HG03097 (cell line): ENCODE results near the gene BRD4.
"Not testable (repeated sequence)": the region's sequence is repeated elsewhere in the genome, so short reads cannot be mapped to it uniquely, and the experiment has no call there.

ENCODE experiments used
- ATAC-seq: cut with Tn5 transposase; IDR thresholded peaks from one replicate; pipeline ENCODE4 v1.9.1; 2021; ENCODE audit not compliant: unreplicated experiment, low FRiP score

BRD4 gene

DNA sequence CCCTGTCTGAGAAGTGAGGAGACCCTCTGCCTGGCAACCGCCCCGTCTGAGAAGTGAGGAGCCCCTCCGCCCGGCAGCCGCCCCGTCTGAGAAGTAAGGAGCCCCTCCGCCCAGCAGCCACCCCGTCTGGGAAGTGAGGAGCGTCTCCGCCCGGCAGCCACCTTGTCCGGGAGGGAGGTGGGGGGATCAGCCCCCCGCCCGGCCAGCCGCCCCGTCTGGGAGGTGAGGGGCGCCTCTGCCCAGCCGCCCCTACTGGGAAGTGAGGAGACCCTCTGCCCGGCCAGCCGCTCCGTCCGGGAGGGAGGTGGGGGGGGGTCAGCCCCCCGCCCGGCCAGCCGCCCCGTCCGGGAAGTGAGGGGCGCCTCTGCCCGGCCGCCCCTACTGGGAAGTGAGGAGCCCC lies 30.7 kb upstream of the BRD4 start:
- not testable (repeated sequence) for ATAC-seq

- not testable (repeated sequence) for ATAC-seq
Observed at GRCh38 chr19:15360015-15360414, 27.7 kb upstream of the BRD4 start.

- ATAC-seq, result no peak
Observed at GRCh38 chr19:15358918-15359317, 26.6 kb upstream of the BRD4 start.

- no peak for ATAC-seq
Observed at GRCh38 chr19:15357906-15358305, 25.6 kb upstream of the BRD4 start.

DNA sequence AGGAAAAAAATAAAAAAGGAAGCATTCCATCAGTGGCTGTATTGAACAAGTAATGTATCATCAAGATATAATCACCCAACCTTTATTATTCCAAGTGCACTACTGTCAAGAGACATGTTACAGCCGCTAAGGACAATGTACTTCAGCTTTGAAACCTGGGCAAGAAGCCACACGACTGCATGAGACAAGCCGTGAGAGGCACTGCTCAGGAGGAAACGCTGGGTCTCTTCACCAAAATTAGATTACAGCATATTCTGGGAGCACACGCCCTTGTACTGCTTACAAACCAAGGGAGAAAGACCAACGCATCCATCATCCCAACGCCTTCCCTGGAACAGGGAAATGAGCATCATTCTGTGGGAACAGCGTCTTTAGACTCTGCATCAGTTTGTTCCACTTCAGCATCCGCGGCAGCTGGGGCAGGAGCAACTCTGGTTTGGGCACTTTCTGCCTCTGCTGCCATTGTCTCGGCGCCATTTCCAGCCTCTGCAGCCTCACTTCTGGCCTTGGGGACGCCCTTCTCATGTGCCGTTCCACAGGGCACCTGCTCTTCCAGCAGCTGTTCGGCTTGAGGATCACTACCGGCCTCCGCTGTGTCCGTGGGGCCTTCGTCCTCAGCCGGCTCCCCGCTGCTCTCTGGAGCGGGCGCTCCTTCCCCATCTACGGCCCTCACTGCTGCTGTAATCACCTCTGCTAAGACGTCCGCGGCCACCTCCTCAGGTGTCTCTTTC lies 22.4 kb upstream of the BRD4 start:
- no peak for ATAC-seq

DNA sequence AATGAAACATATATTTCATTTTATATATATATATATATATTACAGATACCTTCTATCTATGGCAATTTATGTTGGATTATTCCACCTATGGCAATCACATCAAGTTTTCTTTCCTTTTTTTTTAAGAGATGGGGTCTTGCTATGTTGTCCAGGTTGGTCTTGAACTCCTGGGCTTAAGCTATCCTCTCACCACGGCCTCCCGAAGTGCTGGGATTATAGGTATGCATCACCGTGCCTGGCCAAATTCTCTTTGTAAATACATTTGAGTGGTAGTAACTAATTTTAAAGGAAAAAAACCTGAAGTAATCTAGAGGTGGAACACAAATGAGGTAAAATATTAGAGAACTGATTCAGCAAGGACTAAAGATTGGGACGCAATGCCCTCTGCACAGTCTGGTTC lies 21.6 kb upstream of the BRD4 start:
- no peak for ATAC-seq

DNA sequence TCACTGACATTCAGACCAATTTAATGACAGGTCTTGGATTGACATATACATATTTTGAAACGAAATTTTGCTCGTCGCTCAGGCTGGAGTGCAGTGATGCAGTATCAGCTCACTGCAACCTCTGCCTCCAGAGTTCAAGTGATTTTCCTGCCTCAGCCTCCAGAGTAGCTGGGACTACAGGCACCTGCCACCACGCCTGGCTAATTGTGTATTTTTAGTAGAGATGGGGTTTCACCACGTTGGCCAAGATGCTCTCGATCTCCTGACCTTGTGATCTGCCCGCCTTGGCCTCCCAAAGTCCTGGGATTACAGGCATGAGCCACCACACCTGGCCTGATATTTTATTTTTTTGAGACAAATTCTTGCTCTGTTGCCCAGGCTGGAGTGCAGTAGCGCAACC lies 20.2 kb upstream of the BRD4 start:
- not testable (repeated sequence) for ATAC-seq

- not testable (repeated sequence) for ATAC-seq
Observed at GRCh38 chr19:15341328-15341727, 9.0 kb upstream of the BRD4 start.

DNA sequence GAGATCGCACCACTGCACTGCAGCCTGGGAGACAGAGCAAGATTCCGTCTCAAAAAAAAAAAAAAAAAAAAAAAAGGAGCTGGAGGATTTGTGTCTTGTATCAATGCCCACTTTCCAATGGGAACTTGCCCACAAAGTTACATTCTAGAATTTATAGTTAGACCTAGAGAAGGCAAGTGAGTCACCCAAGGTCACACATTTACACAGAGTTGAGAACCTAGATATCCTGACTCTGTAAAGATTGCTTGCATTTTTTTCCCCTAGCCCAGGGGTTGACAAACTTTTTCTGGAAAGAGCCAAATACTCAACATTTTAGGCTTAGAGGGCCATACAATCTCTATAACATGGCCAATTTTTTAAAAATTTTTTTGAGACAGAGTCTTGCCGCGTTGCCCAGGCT lies 7.7 kb upstream of the BRD4 start:
- ATAC-seq, result no peak

- no peak for ATAC-seq
Observed at GRCh38 chr19:15337202-15337601, 4.9 kb upstream of the BRD4 start.

DNA sequence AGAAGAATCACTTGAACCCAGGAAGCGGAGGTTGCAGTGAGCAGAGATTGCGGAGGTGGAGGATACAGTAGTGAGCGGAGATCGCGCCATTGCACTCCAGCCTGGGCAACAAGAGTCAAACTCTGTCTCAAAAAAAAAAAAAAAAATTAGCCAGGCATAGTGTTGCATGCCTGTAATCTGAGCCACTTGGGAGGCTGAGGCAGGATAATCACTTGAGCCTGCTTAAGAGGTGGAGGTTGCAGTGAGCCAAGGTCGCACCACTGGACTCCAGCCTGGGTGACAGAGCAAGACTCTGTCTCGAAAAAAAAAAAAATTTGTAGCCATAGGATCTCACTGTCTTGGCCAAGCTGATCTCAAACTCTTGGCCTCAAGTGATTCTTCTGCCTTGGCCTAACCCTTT lies 3.7 kb upstream of the BRD4 start:
- ATAC-seq, result not testable (repeated sequence)

- peak; percentile 22 for ATAC-seq
Observed at GRCh38 chr19:15331419-15332310, 674 bp downstream of the BRD4 start.

GRCh38 chr19:15330801-15331418 lies 1.4 kb downstream of the BRD4 start:
- no peak for ATAC-seq

- ATAC-seq, result no peak
Observed at GRCh38 chr19:15328312-15328711, 4.0 kb downstream of the BRD4 start.

GRCh38 chr19:15324791-15325519 lies 7.4 kb downstream of the BRD4 start:
- no peak for ATAC-seq

GRCh38 chr19:15323496-15324235 lies 8.7 kb downstream of the BRD4 start:
- ATAC-seq, result no peak

DNA sequence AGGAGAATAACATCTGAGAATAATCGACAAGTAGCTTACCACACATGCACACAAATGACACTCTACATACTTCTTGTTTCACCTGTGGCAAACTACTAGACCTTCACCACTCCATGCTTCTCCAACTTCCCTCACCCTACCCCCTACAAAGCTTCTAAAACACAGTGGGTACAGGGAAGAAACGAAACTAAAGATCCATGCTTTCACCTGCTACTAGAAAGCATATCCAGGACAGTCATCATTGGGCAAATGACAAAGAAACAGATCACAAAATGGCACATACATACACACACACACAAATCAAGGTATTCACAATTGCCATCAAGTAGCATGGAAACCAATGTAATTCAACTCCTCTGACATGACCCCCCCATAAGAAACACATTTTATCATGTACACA lies 10.6 kb downstream of the BRD4 start:
- no peak for ATAC-seq

GRCh38 chr19:15320116-15320515 lies 12.2 kb downstream of the BRD4 start:
- ATAC-seq, result no peak

- ATAC-seq, result no peak
Observed at GRCh38 chr19:15318241-15318691, 14.1 kb downstream of the BRD4 start.
